K562 (cell line): Measurements from ENCODE around the gene MAB21L2. TPM values are rescaled to one million over a fixed set of nuclear protein-coding genes. Genes with fewer than 3 reads are reported as not detected.

Experiments used
- ATAC-seq: fragments of 200-7000 bp; cut with Tn5 transposase; 3 replicates; pipeline ENCODE4 v1.9.1; 2020; ENCODE audit warnings: moderate library complexity
- BruUV-seq: library from RNA; stranded (reverse); fragments of 400-500 nt; replicated peaks from 2 replicates; lab custom pipeline; 2021; lab: Mats Ljungman, UMichigan
- CTCF ChIA-PET: fragments of 300-600 bp; formaldehyde crosslinking; extraction: SDS; loops from one replicate; lab custom pipeline; 2021; ENCODE audit warnings: low intra/inter-chr PET ratio; lab: Yijun Ruan, JAX
- POLR2A ChIA-PET: fragments of 300-600, 350-650 bp; sonication (Branson Sonifier 250); formaldehyde crosslinking; extraction: SDS; loops from one replicate; lab custom pipeline; 2021; ENCODE audit warnings: antibody characterized with exemption, inconsistent platforms; lab: Yijun Ruan, JAX
- DNase-seq, 4 experiments: peaks; one replicate each; pipeline versions ENCODE4 v3.0.0 to v3.0.0-alpha.2; 2011 to 2018; ENCODE audit warnings: low spot score in 3 of 4, mixed read lengths in 3 of 4; ENCODE audit errors: extremely low read depth in 1 of 4
- FAIRE-seq: peaks from 2 replicates; lab custom pipeline; 2011; peaks lifted over from hg19 to GRCh38; lab: Jason Lieb, UNC
- H2AFZ ChIP-seq: 2 replicates; pipeline ENCODE4 v1.6.0; 2011; ENCODE audit warnings: low read depth, low read length, control low read depth, inconsistent platforms
- H3K27ac ChIP-seq: fragments of 200-600 bp; 3 replicates; pipeline ENCODE4 v1.8.0; 2011; ENCODE audit warnings: low read depth, mild to moderate bottlenecking, control low read depth, inconsistent platforms, low read length, moderate library complexity, mixed read lengths; ENCODE audit errors: extremely low read depth
- H3K27me3 ChIP-seq, 2 experiments: fragments of 300-600 bp in 1 of 2; 2 replicates in 1 of 2; 3 replicates in 1 of 2; pipeline versions ENCODE4 v1.6.0 to v1.8.0; 2011; ENCODE audit warnings: inconsistent platforms in 2 of 2, low read length in 2 of 2, mild to moderate bottlenecking in 1 of 2, mixed read lengths in 1 of 2, moderate library complexity in 1 of 2; ENCODE audit not compliant: control insufficient read depth in 2 of 2, insufficient read depth in 2 of 2
- H3K36me3 ChIP-seq: fragments of 300-600 bp; 3 replicates; pipeline ENCODE4 v1.8.0; 2011; ENCODE audit warnings: mild to moderate bottlenecking, low read length, inconsistent platforms; ENCODE audit not compliant: control insufficient read depth, insufficient read depth
- H3K4me1 ChIP-seq, 2 experiments: fragments of 200-600 bp in 1 of 2; replicated peaks in 1 of 2; 2 replicates in 1 of 2; 3 replicates in 1 of 2; pipeline versions ENCODE4 v1.5.1 to v1.8.0; 2011; ENCODE audit warnings: inconsistent platforms in 2 of 2, low read length in 2 of 2, mild to moderate bottlenecking in 1 of 2, mixed read lengths in 1 of 2, moderate library complexity in 1 of 2; ENCODE audit not compliant: control insufficient read depth in 2 of 2, insufficient read depth in 2 of 2
- H3K4me2 ChIP-seq: 2 replicates; pipeline ENCODE4 v1.6.1; 2011; ENCODE audit warnings: low read length, control low read depth, inconsistent platforms, mixed read lengths; ENCODE audit not compliant: insufficient read depth
- H3K4me3 ChIP-seq: fragments of 200-600 bp; sonication (generic), shearing (Covaris generic); 2 replicates; pipeline ENCODE4 v1.5.1; 2016; ENCODE audit warnings: control low read depth, inconsistent platforms
- H3K79me2 ChIP-seq: fragments of 200-600 bp; 3 replicates; pipeline ENCODE4 v1.8.0; 2011; ENCODE audit warnings: low read length, inconsistent platforms; ENCODE audit not compliant: control insufficient read depth, insufficient read depth
- H3K9ac ChIP-seq, 2 experiments: 2 replicates each; pipeline versions ENCODE4 v1.6.0 to v1.6.1; 2011; ENCODE audit warnings: low read depth in 2 of 2, low read length in 2 of 2, control low read depth in 1 of 2, inconsistent platforms in 1 of 2, mild to moderate bottlenecking in 1 of 2, mixed read lengths in 1 of 2; ENCODE audit not compliant: insufficient read depth in 1 of 2
- H3K9me1 ChIP-seq: one replicate; pipeline ENCODE4 v1.6.0; 2011; ENCODE audit warnings: inconsistent platforms, mild to moderate bottlenecking, low read length, moderate library complexity; ENCODE audit not compliant: control insufficient read depth, insufficient read depth
- H3K9me3 ChIP-seq: replicated peaks from 2 replicates; pipeline ENCODE4 v1.5.1; 2011; ENCODE audit warnings: low read depth, low read length, inconsistent platforms; ENCODE audit not compliant: control insufficient read depth, insufficient read depth
- H4K20me1 ChIP-seq: replicated peaks from 2 replicates; pipeline ENCODE4 v1.6.1; 2011; ENCODE audit warnings: low read length, inconsistent platforms, mixed read lengths; ENCODE audit not compliant: control insufficient read depth, insufficient read depth
- C11orf30 ChIP-seq: fragments of 450-650 bp; IDR thresholded peaks from 2 replicates; pipeline ENCODE4 v1.6.1; 2016; ENCODE audit warnings: low read depth, mild to moderate bottlenecking
- KLF10 ChIP-seq: fragments of 250-450 bp; sonication (Bioruptor Pico); IDR thresholded peaks from 2 replicates; pipeline ENCODE4 v1.6.1; 2021; ENCODE audit warnings: matching md5 sums
- MYBL2 ChIP-seq, 2 experiments: fragments of 450-650 bp in 1 of 2; sonication (generic) in 1 of 2; formaldehyde crosslinking in 1 of 2; IDR thresholded peaks; 2 replicates each; pipeline versions ENCODE4 v1.6.1 to v1.8.1; 2017 to 2022; ENCODE audit warnings: borderline replicate concordance in 1 of 2, inconsistent platforms in 1 of 2, low read depth in 1 of 2, mild to moderate bottlenecking in 1 of 2, missing genetic modification reagents in 1 of 2, moderate library complexity in 1 of 2
- NFIC ChIP-seq: fragments of 450-650 bp; IDR thresholded peaks from 2 replicates; pipeline ENCODE4 v1.6.1; 2017; ENCODE audit warnings: mild to moderate bottlenecking, inconsistent platforms
- ZNF316 ChIP-seq: fragments of 450-650 bp; IDR thresholded peaks from 2 replicates; pipeline ENCODE4 v1.6.1; 2016
- in situ Hi-C: fragments of 300-500 bp; cut with MboI; formaldehyde crosslinking; loops from 4 replicates; pipeline ENCODE4 v1.15.0; 2018; ENCODE audit warnings: inconsistent platforms, mixed read lengths
- intact Hi-C: fragments of 100-400 bp; cut with micrococcal nuclease; formaldehyde crosslinking; loops from 2 replicates; pipeline ENCODE4 v1.14.2; 2022
- polyA plus RNA-seq, 8 experiments: library from polyadenylated mRNA; depleted of rRNA in 4 of 8; stranded (reverse) in 5 of 8; unstranded in 3 of 8; fragments of >200 nt; fragmentation: Nextera tagmentation in 2 of 8; fragmentation: Illumina TruSeq in 1 of 8; extraction: Ambion mirVana in 2 of 8; extraction: Trizol in 1 of 8; gene quantifications; 2 replicates each; pipeline versions ENCODE4 v1.2.1 to v1.2.3, GENCODE V29; 2011 to 2014; ENCODE audit warnings: inconsistent platforms in 1 of 8, missing spikeins in 1 of 8
- total RNA-seq, 7 experiments: library from RNA; depleted of rRNA in 6 of 7; stranded (reverse); fragments of >200 nt in 6 of 7; fragmentation: Illumina TruSeq in 2 of 7; extraction: Trizol in 2 of 7; gene quantifications; 2 replicates each; pipeline versions ENCODE4 v1.2.1 to v1.2.3, GENCODE V29; 2011 to 2021; ENCODE audit warnings: low replicate concordance in 1 of 7
- TF ChIP-seq, protein P1 (sequence below): fragments of 250-450 bp; sonication (Bioruptor Pico); IDR thresholded peaks from 2 replicates; pipeline ENCODE4 v1.8.0; 2021; ENCODE audit warnings: moderate library complexity, mild to moderate bottlenecking, inconsistent platforms

Gene MAB21L2
- total and polyA plus RNA-seq, 9 of the 15 experiments (the other 6 are each of a cell fraction or from before 2014, with no cell fraction given), result not detected

DNA sequence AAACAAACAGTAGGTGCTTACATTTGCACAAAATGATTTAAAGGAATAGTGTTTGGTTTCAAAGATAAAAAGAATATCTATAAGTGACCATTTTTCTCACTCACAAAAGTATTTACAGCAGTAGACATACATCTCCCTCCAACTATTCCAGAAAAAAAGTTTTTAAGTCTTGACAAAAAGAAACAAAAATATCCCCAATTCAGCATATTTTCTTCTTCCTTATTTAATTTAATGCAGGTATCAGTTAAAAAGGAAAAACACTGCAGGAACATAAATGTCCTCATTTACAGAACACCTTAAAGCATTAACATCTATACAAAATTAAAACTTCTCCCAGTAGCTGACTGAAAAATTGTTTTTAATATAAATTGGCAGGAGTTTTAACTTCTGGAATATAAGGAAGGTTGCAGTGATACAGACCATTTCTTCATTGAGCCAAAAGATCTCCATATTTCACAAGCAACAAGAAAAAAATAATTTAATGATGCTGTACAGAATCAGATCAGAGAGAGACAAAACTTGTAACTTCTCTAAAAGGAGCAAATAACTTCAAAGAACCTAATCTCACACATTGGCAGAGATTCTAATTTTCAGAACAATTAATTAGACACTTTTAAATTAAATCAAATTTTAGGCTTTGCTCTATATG lies 4.3 kb downstream of the MAB21L2 start:
- POLR2A ChIA-PET, result no interaction called here
- no peak for DNase-seq

More for the DNA sequence above, 4.3 kb downstream of the MAB21L2 start:
- H3K9me1 ChIP-seq, result no peaks in the 10 kb centered on the region
- peaks cover 0 to 5% of the 10 kb centered on the region in 2 experiments; a peak in 1 of 5 replicates for H3K4me1 ChIP-seq
- no peak overlapping the region for H3K9ac ChIP-seq
- TF ChIP-seq NFIC, result no peak
- TF ChIP-seq KLF10 (CRISPR knock-in tag), result no peak
- TF ChIP-seq C11orf30, result peak; percentile 63
- TF ChIP-seq MYBL2 (IDR thresholded peaks at IDR 0.05; ENCODE audit: low read depth), result no peak
- no peak for TF ChIP-seq MYBL2 (CRISPR knock-in tag; IDR thresholded peaks at IDR 0.05; ENCODE audit: borderline replicate concordance)
- peak; percentile 73 for TF ChIP-seq ZNF316
- TF ChIP-seq, protein P1, sequence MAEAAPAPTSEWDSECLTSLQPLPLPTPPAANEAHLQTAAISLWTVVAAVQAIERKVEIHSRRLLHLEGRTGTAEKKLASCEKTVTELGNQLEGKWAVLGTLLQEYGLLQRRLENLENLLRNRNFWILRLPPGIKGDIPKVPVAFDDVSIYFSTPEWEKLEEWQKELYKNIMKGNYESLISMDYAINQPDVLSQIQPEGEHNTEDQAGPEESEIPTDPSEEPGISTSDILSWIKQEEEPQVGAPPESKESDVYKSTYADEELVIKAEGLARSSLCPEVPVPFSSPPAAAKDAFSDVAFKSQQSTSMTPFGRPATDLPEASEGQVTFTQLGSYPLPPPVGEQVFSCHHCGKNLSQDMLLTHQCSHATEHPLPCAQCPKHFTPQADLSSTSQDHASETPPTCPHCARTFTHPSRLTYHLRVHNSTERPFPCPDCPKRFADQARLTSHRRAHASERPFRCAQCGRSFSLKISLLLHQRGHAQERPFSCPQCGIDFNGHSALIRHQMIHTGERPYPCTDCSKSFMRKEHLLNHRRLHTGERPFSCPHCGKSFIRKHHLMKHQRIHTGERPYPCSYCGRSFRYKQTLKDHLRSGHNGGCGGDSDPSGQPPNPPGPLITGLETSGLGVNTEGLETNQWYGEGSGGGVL (CRISPR knock-in tag), result no peak
- TF ChIP-seq, all 486 proteins: peak for 2
- Histone ChIP-seq H4K20me1 (no peaks in the 10 kb centered on the region), H3K27ac (no peak overlapping the region), H3K27me3 (no peaks in the 10 kb centered on the region), H3K4me2 (no peak overlapping the region), H3K36me3 (peaks cover 65% of the 10 kb centered on the region; the same call in 2 of the 3 replicates), H2AFZ (no peak overlapping the region), H3K4me3 (no peak overlapping the region), H3K79me2 (no peaks in the 10 kb centered on the region), H3K9me3 (peaks cover 19% of the 10 kb centered on the region)
- in situ Hi-C loops (no loop called here), intact Hi-C loops (no loop called here)
- BruUV-seq, result no TSS peak
- FAIRE-seq (no peak), ATAC-seq (no peak)
- CTCF ChIA-PET, result no interaction called here
